Activated CD8-positive, alpha-beta memory T cell treated with anti-CD3 and anti-CD28 coated beads, Interleukin-2, amount 50 U/mL, for 48 hours (primary cell): ENCODE data around the gene COL16A1.
A peak's percentile ranks its signal among the peaks of the same experiment; 100 is the strongest.

Experiments used
- DNase-seq: peaks from one replicate; pipeline ENCODE4 v3.0.0-alpha.2; 2020

Gene COL16A1

DNA sequence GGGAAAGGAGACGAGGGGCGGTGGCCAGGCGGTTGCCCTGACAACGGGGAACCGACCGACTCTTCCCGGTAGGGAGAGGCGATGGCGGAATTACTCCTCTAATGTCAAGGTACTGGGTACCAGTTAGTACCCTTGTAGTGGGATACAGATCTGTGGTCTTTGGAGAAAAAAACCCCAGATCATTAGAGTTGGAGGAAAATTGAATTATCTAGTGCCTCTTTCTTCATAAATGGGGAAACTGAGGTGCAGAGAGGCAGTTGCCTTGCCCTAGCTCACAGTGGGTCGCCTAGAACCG lies 58.6 kb downstream of the COL16A1 start:
- no peak for DNase-seq

DNA sequence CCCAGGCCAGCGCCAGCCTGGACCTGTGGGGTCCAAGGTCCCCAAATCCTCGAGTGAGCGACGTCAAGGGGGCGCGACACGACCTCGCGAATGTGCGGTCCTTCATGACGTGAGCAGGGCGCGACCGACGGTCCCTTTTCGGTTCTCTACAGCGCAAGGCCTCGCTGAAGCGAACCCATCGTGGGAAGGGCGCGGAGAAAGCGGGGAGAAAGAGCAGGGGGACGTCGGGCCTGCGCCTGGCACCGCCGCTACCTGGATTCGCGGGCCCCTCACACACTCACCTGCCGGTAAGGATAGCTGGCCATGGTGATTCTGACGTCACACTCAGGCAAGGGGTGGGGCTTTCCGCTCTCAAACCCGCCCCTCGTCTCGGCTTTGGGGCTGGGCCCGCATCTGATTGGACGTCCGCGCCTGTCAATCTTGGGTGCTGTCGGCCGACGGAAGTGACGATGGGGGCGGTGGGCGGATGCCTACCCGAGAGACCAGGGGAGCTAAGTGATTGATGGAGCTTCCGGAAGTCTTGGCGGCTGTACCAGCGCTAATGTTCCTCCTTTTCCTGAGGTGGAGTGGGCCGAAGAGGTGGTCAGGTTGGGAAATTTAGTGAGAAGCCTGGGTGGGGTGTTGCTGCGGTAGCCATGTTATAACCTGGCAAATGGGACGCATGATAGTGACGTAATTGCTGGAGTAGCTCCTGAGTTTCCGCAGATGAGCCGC lies 59.1 kb downstream of the COL16A1 start, which contains the start of gene PEF1:
Gene PEF1 (minus strand): TSS at position 317 of the 714 bp plus-strand sequence. CDS start 12 bp downstream, at position 305.
- peak; percentile 99 for DNase-seq

DNA sequence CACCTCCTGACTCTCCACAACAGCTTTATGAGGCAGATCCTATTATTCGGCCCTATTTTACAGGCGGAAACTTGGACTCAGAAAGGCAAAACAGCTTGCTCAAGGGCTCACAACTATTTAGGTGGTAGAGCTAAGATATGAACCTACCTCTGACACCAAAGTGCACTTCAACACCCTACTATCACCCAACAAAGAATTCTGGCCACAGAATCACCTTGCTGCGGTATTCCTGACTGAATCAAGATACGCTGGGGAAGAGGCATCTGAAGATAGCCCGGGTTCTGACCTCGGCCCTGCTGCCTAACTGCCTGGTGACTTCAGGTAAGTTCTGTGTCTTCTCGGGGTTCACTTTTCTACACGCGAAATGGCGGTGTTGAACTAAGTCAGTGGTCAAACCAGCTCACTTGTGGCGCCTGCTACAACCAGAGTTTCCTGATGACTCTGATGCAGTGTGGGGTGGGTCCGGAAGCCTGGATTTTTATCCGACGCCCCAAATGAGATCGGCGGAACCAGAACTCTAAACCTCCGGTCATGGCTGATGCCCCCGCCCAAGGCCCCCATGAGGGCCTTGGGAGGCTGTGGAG lies 59.7 kb downstream of the COL16A1 start:
- DNase-seq, result no peak

DNA sequence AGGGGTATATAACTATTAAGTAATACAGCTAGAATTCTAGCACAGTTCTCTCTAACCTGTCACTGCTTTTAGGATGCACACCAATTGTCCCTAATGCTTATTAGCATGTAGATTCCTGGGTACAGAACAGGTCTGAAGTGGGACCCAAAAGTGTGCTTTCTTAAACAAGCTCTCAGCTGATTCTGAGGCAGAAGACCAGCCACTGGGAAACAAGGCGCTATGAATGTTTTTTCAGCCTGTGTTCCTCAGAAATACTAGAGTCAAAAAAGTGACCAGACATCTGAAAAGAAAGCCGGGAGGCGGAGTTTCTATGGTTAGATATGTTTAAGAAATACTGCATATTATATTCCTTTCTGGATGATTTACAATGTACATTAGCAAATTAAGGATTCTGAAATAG lies 60.9 kb downstream of the COL16A1 start:
- DNase-seq, result no peak

DNA sequence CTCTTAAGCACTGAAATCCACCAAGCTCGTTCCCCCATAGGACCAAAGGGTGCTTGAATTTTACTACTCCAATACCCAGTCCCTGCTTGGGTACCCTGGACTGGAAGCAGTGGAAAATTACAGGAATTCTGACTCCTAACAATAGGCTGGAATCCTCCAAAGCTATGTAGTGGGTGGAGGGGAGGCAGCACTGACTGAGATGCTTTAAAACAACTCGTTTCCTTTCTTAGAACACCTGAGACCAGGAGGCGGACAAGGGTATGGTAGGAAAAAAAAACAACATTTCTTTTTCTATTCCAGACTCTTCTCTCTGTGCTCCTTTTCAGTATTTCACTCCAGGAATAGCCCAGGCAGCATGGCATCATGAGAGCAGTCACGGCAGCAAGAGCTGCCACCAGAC lies 61.5 kb downstream of the COL16A1 start:
- no peak for DNase-seq

DNA sequence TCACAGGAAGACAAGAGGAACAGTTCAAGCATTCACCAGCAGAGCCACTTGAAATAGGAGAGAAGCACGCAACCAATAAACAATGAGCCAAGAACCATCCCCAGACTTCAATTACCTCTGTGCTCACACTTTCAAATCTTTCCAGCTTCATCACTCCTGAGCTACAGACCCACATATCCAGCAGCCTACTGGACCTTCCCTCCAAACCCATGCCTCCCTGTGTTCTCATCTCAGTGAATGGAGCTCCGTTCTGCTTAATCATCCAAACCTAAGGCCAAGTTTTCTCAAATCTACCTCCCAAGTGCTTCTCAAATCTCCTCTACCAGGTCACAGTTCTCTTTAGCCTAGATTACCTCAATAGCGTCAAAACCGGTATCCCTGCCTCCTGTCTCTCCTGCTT lies 62.9 kb downstream of the COL16A1 start:
- DNase-seq, result no peak

DNA sequence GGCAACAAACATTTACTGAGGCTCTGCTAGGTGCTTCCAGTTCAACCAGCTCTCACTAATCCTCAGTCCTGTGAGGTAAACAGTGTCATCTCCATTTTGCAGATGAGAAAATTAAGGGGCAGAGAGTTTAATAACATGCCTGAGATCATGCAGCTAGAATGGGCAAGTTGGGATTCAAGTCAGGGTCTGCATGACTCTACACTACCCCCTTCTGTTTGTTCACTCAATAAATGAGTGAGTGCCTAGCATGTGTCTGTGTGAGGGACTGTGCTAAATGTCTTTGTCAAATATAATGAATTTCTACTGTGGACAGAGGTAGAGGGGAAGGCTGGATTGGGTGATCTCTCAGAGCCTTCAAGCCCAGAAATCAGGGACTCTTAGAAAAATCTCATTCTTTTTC lies 63.6 kb downstream of the COL16A1 start:
- DNase-seq, result no peak

DNA sequence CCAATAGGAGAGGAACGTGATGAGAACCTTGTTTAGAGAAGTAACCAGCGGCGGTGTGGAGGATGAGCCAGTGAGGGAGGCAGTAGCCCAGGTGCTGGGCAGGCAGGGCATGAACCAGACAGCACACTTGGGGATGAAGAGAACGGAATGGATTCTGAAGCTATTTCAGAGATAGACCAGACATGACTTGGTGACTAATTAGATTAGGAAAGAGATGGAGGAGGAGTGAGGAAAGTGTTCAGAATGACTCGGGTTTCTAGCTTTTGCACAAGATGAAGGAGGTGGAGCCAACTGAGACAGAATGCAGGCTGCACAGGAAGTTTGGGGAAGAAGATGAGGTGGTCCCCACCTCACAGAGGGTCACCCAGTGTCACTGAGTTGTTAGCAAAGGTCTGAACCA lies 64.3 kb downstream of the COL16A1 start:
- no peak for DNase-seq

DNA sequence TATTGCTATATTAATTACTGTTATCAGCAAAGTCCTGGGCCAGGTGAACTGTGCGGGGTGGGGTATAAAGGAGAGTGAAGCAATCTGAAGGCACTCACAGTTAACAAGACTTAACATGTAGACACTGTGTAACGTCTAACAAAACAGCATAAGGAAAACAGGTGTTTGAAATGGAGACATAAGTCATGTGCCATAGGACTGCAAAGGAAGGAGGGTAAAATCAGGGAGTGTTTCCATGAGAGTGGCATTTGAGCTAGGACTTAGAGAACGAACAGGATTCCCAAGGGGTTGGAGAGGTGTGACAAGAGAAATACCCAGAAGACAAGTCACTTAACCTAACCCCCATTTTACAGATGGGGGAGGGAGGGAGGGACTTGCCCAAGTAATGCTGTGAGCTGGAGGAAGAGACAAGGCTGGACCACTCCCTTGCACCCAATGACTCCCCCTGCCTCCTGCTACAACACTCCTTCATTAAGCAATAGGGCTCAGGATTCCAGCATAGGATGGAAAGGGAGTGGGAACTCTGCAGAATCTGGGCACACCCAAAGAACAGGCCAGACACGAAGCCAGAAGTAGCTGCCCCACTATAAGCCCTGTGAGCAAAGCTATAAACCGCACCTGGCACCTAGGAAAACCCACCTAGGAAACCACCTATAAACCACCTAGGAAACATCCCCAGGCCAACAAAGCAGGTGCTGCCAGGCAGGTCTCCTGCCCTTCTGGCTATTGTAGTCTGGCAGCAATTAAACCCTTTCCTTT lies 65.7 kb downstream of the COL16A1 start:
- no peak for DNase-seq

DNA sequence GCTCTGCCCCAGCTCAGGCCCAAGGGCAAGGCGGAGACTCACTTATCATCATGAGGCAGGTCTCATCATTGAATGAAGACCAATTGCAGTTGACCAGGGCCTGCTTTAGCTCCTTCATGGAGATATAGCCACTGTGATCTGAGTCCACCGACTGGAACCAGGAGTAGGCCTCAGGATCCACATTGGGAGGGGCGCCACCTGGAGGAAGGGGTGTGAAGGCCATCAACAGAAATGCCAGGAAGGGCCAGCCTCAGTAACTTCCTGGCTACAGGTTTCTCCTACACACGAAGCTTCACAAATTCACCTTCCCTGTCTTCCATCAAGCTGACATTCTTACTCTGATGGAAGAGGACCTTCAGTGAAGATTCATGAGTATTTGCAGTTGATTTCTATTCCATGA lies 70.7 kb downstream of the COL16A1 start:
- DNase-seq, result no peak

DNA sequence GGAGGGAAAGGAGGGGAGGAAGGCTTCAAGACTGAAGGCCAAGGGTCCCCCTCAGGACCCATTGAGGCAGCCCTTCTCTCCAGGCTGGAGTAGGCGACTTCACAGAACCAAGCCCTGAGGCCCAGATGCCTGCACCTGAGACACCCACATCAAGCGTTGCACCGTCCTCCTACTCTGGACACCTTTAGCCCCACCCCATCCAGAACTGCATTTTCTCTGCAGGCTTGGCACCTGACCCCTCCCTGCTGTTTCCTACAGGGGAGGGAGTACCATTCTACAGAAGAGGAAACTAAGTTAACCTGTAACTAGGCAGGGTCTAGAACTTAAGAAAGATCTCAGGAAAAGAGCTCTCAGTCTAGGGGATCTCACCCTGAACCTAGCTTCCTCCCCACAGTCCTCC lies 71.2 kb downstream of the COL16A1 start:
- no peak for DNase-seq

DNA sequence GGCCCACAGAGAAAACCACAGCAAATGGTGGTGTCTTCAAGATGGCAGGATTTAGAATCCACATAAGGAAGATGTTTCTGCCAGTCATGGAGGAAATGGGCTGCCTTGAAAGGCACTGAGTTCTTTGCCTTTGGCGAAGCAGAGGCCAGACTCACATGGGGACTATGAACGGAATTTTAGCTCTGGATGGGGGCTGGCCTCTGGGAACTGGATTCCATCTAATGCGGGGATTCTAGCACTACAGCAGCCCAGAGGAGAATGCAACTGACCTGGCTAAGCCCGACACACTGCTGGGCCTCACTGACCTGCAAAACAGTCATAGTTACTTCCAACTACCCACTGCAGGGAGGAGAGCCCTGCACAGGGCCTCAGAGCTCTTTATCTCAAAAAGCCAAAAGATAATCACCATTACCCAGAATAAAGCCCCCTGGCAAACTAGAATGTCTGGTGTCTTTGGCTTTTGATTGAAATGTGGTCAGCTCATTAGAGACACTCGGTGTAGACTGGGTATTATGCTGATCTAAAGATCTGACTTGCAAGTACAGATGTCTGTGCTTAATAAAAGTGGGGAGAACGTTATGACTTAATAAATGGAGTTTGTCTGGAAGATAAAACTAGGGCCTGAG lies 74.8 kb downstream of the COL16A1 start:
- no peak for DNase-seq

DNA sequence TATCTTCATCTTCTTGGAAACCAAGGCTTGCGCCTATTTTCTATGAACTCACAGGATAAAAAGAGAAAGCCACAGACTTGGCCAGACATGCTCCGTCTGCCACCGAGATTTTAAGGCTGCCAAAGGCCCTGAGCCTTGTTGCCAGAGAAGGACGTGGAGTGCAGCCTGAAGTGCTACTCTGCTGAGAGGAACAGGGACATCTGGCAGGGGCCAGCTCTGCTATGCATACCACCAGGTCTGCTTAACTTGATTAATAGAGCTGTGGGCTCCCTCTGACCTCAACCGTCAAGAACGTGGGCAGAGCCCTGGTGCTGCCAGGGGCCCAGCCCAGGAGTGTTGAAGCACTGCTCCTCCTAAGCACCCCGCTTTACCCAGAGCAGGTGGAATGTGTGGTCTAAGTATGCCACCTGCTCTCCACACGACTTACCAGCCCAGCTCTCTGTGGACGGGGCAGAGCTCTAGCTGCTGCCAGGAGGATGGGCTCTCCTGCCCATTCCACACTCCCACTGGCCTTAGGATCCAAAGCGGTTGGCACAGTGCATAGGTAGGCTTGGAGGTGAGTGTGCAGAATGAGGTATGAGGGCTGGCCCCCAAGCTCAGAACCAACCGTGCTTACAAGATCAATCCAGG lies 75.8 kb downstream of the COL16A1 start:
- no peak for DNase-seq

DNA sequence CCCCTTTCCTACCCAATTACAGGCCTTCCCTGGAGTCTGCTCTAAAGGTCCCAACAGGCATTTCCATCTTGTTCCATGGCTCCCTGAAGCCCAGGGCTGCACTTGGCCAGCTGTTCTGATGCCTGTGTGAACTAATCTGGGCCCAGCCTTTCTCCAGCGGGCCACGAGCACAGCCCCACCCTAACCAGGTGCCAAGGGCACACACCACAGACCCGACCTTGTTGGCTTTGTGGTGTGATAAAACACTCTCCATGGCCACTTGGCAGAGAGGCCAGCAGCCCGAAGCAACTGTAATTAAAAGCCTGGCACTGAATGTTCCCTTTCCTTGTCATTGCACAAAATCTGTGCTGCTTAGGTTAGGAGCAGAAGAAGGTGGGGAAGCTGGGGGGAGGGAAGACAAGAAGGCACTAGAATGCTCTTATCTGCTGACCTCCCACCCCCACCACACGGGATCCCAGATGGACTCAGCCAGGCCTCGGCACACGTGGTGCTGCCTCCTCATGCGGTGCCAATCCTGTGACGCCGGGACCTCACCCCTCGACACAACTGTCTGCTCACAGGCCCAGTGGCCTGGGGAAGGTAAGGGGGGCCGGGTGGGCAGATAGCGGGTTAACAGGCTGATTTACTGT lies 76.4 kb downstream of the COL16A1 start:
- no peak for DNase-seq

DNA sequence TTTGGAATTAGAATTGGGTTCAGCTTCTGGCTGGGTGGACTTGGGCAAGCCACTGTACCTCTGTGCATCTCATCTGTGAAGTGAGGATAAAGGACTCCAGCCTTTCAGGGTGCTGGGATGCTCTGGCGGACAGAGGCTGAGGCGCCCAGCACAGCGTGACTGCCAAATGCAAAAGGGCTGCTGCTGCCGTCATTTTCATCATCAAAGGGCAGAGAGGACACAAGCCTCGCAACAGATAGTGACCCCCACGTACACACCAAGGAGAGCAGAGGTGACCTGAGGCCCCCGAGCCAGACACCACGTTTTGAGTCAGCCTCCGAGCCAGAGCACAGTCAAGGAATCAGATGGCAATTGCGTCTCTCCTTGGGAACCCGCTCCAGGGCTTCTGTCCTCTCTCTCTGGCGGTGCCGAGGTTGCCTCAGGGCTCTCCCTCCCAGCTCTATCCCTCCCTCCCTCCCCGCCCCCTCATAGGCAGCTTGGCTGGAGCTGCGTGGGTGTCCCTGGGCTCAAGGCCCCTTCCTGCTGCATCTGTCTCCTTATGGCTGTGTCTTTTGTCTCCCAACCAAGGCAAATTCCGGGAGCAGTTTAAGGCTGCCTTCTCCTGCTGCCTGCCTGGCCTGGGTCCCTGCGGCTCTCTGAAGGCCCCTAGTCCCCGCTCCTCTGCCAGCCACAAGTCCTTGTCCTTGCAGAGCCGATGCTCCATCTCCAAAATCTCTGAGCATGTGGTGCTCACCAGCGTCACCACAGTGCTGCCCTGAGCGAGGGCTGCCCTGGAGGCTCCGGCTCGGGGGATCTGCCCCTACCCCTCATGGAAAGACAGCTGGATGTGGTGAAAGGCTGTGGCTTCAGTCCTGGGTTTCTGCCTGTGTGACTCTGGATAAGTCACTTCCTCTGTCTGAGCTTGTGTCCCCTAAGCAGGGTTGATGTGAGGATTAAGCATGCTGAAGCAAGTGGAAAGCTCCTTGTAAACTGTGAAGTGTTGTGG lies 77.3 kb downstream of the COL16A1 start:
- DNase-seq, result no peak

DNA sequence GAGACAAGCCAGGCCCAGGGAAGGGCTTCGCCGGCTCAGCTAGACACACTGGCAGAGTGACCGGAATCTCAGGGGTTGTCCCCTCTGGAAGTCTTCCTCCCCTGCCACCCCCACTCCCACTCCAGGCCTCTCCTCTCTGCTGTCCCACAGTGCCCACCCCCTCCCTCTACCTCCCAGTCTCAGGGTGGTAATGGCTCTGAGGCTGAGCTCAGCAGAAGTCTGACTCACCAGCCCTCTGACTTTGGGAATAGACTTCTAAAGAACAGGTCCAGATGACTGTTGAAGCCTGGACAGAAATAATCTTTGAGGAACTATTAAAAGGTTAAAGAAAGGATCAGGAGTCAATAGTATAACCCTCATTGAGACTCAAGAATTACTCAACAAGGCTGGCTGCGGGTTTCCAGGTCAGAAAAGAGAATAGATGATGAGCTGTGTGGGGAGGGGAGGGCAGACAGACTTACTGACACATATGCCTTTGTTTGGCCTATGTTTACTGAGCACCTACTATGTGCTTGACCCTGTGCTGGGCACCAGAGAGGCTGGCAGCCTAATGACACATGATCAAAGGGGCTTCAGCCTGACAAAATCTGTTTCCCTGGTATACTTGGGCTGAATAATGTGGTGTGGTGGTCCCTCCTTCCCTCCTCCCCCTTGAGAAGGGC lies 78.1 kb downstream of the COL16A1 start:
- no peak for DNase-seq

DNA sequence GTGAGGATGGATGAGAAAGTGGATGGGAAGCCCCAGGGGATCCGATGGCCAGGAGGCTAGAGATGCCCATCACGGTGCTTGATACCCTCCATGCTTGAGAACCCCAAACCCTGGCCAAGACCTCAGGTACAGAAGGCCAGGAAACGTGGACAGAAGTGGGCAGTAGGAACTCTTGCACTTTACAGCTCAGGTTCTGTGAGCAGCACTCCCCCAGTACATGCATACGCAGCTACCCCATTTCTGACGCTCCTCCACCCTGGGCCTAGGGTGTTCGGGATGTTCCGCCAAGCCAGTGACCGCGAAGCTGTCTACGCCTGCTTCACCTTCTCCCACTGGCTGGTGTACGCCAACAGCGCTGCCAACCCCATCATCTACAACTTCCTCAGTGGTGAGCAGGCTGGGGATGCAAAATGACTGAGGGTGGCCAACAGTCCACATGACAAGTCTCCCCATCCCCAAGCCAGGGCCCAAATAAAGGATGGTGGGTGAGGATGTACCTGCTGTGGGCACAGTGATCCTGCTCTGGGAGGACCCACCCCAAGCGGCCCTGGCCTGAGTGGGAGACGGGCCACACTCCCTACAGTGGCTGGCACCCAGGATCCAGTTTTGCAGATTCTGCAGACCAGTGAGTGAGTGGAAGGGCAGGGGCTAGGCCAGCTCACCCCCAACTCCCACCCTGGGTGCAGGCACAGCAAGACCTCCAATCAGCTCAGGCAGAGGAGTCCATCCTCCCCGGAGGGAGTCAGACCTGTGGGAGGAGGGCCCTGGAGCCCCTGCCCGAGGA lies 78.9 kb downstream of the COL16A1 start:
- no peak for DNase-seq

DNA sequence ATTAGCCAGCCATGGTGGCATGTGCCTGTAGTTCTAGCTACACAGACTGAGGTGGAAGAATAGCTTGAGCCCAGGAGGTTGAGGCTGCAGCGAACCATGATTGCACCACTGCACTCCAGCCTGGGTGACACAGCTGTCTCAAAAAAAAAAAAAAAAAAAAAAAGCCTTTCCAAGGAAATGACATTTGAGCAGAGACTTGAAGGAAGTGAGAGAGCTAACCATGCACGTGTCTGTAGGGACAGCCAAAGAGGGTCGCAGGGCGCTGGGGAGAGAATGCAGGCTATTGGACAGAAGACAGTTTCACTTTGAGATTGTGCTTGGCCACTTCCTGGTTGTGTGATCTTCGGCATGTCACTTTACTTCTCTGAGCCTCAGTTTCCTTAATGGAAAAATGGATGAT lies 79.5 kb downstream of the COL16A1 start:
- DNase-seq, result no peak

DNA sequence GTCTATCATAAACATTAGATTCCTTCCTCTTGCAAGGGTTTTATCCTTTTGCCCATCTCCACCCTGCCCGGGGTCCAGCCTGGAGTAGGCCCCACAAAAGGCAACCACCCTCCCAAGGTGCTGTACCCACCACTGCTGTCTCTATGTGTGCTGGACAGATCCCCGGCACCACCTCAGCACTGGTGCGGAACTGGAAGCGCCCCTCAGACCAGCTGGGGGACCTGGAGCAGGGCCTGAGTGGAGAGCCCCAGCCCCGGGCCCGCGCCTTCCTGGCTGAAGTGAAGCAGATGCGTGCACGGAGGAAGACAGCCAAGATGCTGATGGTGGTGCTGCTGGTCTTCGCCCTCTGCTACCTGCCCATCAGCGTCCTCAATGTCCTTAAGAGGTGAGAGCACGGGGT lies 80.5 kb downstream of the COL16A1 start:
- no peak for DNase-seq
